Effector memory CD8-positive, alpha-beta T cell (primary cell): Measurements from ENCODE around the gene SPTBN4.

Source experiments
- ATAC-seq: fragments of 150-1000 bp; cut with Tn5 transposase; replicated peaks from 2 replicates; pipeline ENCODE4 v1.10.0; 2021; ENCODE audit warnings: mild to moderate bottlenecking, moderate library complexity
- DNase-seq, 3 experiments: peaks; one replicate each; pipeline ENCODE4 v3.0.0; 2021
- H3K27ac Mint-ChIP-seq, 2 donors: one replicate each; pipeline ENCODE4 v1.8.0; 2022; ENCODE audit warnings: mild to moderate bottlenecking in 2 of 2, mixed read lengths in 2 of 2, moderate library complexity in 2 of 2
- H3K27me3 Mint-ChIP-seq, 2 donors: one replicate each; pipeline ENCODE4 v1.8.0; 2022; ENCODE audit warnings: mixed read lengths in 2 of 2
- H3K36me3 Mint-ChIP-seq: one replicate; pipeline ENCODE4 v1.8.0; 2022; ENCODE audit warnings: mild to moderate bottlenecking, moderate library complexity, mixed read lengths; ENCODE audit not compliant: insufficient read depth
- H3K4me1 Mint-ChIP-seq, 2 donors: one replicate each; pipeline ENCODE4 v1.8.0; 2022; ENCODE audit warnings: low read depth in 2 of 2, mixed read lengths in 2 of 2
- H3K4me3 Mint-ChIP-seq, 2 donors: one replicate each; pipeline ENCODE4 v1.8.0; 2022; ENCODE audit warnings: mild to moderate bottlenecking in 2 of 2, mixed read lengths in 2 of 2, moderate library complexity in 2 of 2
- H3K9me3 Mint-ChIP-seq, 2 donors: one replicate each; pipeline ENCODE4 v1.8.0; 2022; ENCODE audit warnings: mixed read lengths in 2 of 2

Gene SPTBN4

DNA sequence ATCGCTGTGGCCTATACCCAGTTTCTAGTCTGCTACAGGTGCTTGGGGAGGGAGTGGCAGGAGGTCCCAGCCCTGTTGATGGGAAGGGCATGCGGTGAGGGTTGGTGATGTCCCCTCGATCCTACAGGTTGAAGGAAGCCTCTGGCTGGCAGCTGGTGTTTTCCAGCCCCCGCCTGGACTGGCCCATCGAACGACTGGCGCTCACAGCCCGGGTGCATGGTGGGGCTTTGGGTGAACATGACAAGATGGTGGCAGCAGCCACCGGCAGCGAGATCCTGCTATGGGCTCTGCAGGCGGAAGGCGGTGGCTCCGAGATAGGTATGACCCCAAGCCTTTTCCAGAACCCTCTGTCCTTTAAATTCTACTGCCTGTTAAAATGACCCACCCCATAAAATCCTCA lies 113.8 kb downstream of the SPTBN4 start:
- no peak for ATAC-seq
- no peak overlapping the region for H3K4me3 Mint-ChIP-seq
- peaks cover 16 to 24% of the 10 kb centered on the region in 2 donors for H3K4me1 Mint-ChIP-seq
- no peak for DNase-seq
- no peaks in the 10 kb centered on the region for H3K9me3 Mint-ChIP-seq
- H3K36me3 Mint-ChIP-seq, result peaks cover 51% of the 10 kb centered on the region
- H3K27ac Mint-ChIP-seq, result peak overlapping the region in 1 of 2 donors; percentile 20
- H3K27me3 Mint-ChIP-seq, result no peaks in the 10 kb centered on the region

DNA sequence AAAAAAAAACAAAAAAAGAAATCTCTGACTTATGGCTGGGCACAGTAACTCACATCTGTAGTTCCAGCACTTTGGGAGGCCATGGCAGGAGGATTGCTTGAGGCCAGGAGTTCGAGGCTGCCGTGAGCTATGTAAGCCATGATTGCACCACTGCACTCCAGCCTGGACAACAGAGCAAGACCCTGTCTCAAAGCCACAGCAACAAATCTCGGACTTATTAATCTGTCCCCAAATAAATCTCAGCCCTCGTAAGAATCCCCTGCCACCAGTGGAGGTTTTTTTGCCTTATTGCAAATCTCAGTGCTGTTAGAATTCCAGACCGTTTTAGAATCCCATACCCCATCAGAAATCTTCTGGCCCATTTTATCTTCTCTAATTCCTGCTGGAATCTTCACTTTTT lies 114.7 kb downstream of the SPTBN4 start:
- no peaks in the 10 kb centered on the region for H3K27me3 Mint-ChIP-seq
- peak overlapping the region in 1 of 2 donors; percentile 39 for H3K27ac Mint-ChIP-seq
- peaks cover 15 to 22% of the 10 kb centered on the region in 2 donors for H3K4me1 Mint-ChIP-seq
- no peaks in the 10 kb centered on the region for H3K9me3 Mint-ChIP-seq
- no peak overlapping the region for H3K4me3 Mint-ChIP-seq
- DNase-seq (no peak), ATAC-seq (no peak)
- H3K36me3 Mint-ChIP-seq, result peaks cover 60% of the 10 kb centered on the region

DNA sequence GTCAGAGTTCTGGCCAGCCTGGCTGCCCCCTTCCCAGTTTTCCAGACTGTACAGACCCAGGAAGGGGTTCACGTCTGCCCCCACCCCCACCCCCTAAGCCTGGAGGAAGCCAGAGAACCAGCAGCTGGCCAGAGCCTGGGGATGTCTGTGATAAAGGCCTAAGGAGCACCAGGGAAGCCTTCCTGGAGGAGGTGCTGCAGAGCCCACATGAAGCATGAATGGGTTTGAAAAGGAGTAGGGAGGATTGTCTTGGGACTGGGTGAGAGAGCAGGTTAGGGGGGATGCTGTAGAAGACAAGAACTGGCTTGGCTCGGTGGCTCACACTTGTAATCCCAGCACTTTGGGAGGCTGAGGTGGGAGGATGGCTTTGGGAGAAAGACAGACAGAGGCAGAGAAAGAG lies 115.7 kb downstream of the SPTBN4 start:
- Mint-ChIP-seq H3K36me3 (peaks cover 68% of the 10 kb centered on the region), H3K27ac (peak overlapping the region in 1 of 2 donors; percentile 39), H3K4me1 (peaks cover 13 to 24% of the 10 kb centered on the region in 2 donors), H3K9me3 (no peaks in the 10 kb centered on the region), H3K4me3 (no peak overlapping the region), H3K27me3 (no peaks in the 10 kb centered on the region)
- DNase-seq, result no peak
- ATAC-seq, result no peak

DNA sequence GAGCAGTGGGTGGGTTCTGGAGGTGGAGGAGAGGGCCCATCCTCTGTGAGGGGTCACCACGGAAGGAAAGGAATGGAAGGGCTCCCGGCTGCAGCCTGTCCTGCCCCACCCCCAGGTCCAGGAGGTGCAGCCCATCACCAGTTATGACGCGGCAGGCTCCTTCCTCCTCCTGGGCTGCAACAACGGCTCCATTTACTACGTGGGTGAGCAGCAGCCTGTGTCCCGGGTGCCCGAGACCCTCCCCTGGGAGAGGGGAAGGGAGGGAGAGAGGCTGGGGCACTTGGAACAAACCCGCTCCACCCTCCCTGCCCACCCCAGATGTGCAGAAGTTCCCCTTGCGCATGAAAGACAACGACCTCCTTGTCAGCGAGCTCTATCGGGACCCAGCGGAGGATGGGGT lies 116.5 kb downstream of the SPTBN4 start:
- DNase-seq (no peak), ATAC-seq (no peak)
- Mint-ChIP-seq H3K9me3 (no peaks in the 10 kb centered on the region), H3K27me3 (no peaks in the 10 kb centered on the region), H3K4me1 (peaks cover 7 to 22% of the 10 kb centered on the region in 2 donors), H3K4me3 (no peak overlapping the region), H3K36me3 (peaks cover 63% of the 10 kb centered on the region), H3K27ac (no peak overlapping the region)

DNA sequence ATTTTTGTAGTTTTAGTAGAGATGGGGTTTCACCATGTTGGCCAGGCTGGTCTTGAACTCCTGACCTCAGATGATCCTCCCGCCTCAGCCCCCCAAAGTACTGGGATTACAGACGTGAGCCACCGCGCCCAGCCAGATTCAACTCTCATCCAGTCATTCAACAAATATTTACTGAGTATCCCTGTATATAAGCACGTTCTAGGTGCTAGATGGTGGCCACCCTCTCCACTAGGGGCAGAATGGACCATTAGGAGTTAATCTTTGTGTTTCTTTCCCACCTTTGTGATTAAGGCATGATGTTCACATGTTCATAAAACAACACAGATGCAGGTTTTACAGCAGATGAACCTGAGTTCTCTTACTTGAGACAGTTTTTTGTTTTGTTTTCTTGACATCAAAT lies 117.2 kb downstream of the SPTBN4 start:
- Mint-ChIP-seq H3K4me3 (no peak overlapping the region), H3K4me1 (peaks cover 2 to 19% of the 10 kb centered on the region in 2 donors), H3K27ac (no peak overlapping the region), H3K9me3 (no peaks in the 10 kb centered on the region), H3K36me3 (peaks cover 64% of the 10 kb centered on the region), H3K27me3 (no peaks in the 10 kb centered on the region)
- DNase-seq, result no peak
- ATAC-seq, result no peak

DNA sequence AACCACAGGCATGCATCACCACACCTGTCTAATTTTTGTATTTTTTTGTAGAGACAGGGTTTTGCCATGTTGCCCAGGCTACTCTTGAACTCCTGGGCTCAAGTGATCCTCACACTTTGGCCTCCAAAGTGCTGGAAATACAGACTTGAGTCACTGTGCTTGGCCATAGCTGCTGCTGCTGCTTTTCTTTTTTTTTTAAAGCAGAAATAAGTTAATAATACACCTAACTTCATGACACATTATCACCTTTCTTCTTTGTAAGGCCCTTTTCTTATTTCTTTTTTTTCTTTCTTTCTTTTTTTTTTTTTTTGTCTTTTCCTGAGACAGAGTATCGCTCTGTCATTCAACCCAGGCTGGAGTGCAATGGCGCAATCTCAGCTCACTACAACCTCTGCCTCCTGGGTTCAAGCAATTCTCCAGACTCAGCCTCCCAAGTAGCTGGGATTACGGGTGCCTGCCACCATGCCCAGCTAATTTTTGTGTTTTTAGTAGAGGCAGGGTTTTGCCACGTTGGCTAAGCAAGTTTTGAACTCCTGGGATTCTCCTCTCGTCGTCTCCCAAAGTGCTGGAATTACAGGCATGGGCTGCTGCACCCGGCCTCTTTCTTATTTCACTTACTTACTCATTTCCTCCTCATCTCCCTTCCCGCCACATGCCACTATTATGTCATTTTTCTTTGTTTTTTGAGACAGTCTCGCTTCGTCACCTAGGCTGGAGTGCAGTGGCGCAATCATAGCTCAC lies 118.6 kb downstream of the SPTBN4 start:
- peak overlapping the region in 1 of 2 donors; percentile 35 for H3K27ac Mint-ChIP-seq
- DNase-seq (no peak), ATAC-seq (no peak)
- peaks cover 60% of the 10 kb centered on the region for H3K36me3 Mint-ChIP-seq
- H3K4me3 Mint-ChIP-seq, result no peak overlapping the region
- H3K27me3 Mint-ChIP-seq, result no peaks in the 10 kb centered on the region
- no peaks in the 10 kb centered on the region for H3K9me3 Mint-ChIP-seq
- H3K4me1 Mint-ChIP-seq, result peaks cover 2 to 26% of the 10 kb centered on the region in 2 donors

DNA sequence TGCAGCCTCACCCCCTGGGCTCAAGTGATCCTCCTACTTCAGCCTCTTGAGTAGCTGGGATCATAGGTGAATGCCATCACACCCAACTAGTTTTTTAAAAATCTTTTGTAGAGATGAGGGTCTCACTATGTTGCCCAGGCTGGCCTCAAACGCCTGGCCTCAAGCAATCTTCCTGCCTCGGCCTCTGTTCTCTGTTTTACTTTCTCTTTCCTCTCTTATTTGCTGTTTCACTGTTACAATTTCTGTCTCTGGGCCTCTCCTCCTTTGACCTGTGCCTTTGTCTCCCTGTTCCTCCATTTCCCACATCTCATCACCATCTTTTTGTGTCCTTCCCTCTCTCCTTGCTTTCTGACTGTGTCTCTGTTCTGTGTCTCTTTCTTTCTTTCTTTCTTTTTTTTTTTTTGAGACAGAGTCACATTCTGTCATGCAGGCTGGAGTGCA lies 119.2 kb downstream of the SPTBN4 start:
- Mint-ChIP-seq H3K36me3 (peaks cover 55% of the 10 kb centered on the region), H3K4me1 (peaks cover 2 to 26% of the 10 kb centered on the region in 2 donors), H3K27ac (peak overlapping the region in 1 of 2 donors; percentile 35), H3K9me3 (no peaks in the 10 kb centered on the region), H3K4me3 (no peak overlapping the region), H3K27me3 (no peaks in the 10 kb centered on the region)
- no peak for DNase-seq
- ATAC-seq, result no peak

DNA sequence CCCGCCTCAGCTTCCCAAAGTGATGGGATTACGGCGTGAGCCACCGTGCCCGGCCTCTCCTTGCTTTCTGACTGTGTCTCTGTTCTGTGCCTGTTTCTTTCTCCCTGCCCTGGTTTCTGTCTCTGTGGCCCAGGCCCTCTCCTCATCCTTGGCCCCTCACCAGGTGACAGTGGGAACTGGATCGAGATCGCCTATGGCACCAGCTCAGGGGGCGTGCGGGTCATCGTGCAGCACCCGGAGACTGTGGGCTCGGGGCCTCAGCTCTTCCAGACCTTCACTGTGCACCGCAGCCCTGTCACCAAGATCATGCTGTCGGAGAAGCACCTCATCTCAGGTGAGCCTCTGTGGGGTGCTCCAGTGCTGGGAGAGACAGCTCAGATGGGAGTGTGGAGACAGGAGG lies 119.8 kb downstream of the SPTBN4 start:
- Mint-ChIP-seq H3K4me1 (peaks cover 2 to 26% of the 10 kb centered on the region in 2 donors), H3K9me3 (no peaks in the 10 kb centered on the region), H3K27me3 (no peaks in the 10 kb centered on the region), H3K4me3 (no peak overlapping the region), H3K36me3 (peaks cover 51% of the 10 kb centered on the region), H3K27ac (peak overlapping the region; percentile 35 to 76)
- ATAC-seq, result no peak
- DNase-seq, result no peak

DNA sequence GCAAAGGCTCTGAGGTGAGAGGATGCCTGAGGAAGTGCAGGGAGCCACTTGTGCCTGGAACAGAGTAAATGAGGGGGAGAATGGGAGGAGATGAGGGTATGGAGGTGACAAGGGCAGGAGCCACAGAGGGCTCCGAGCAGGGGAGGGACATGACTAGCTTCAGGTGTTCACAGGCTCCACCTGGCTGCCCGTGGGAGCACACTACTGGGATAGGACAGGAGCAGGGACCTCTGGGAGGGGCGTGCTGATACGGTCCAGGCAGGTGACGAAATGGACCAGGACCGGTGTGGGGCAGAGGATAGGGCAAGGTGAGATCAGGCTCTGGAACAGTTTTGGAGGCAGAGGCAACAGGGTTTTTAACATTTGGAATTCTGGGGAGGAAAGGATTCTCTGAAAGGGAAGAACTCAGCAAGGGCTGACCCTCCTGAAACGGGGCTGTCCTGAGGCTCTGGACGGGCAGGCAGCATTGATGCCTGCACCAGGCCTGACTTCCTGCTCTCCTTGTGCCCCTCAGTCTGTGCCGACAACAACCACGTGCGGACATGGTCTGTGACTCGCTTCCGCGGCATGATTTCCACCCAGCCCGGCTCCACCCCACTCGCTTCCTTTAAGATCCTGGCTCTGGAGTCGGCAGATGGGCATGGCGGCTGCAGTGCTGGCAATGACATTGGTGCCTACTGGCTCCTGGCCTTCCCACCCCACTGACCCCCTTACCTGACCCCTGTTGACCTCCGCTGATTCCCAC lies 121.5 kb downstream of the SPTBN4 start:
- DNase-seq (no peak), ATAC-seq (no peak)
- peaks cover 2 to 18% of the 10 kb centered on the region in 2 donors for H3K4me1 Mint-ChIP-seq
- H3K4me3 Mint-ChIP-seq, result no peak overlapping the region
- no peaks in the 10 kb centered on the region for H3K27me3 Mint-ChIP-seq
- peaks cover 39% of the 10 kb centered on the region for H3K36me3 Mint-ChIP-seq
- peak overlapping the region in 1 of 2 donors; percentile 27 for H3K27ac Mint-ChIP-seq
- no peaks in the 10 kb centered on the region for H3K9me3 Mint-ChIP-seq

DNA sequence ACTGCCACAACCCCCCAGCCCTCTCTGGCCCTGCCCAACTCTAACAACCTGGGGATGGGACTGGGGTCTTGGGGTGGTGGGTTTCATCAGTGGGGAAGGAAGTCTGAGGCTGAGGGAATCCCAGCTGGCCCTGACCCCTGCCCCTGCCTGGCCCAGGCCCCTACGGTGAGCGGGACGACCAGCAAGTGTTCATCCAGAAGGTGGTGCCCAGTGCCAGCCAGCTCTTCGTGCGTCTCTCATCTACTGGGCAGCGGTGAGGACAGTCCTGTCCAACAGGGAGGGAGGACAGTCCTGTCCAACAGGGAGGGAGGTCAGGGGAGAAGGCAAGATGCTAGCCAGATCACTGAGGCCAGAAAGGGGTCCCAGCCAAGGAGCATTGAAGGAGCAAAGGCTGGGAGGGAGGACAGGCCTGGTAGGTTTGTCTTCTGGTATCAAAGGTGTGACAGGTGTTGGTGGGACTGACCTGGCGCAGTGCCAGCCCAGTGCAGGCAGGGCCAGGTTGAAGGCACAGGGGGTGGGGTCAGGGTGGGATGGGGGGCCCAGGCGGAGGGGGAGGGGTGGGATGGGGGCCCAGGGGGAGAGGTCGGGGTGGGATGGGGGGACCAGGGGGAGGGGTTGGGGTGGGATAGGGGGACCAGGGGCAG lies 122.2 kb downstream of the SPTBN4 start:
- ATAC-seq, result no peak
- DNase-seq, result no peak
- Mint-ChIP-seq H3K4me3 (no peak overlapping the region), H3K27me3 (no peaks in the 10 kb centered on the region), H3K36me3 (peaks cover 39% of the 10 kb centered on the region), H3K4me1 (peaks cover 5 to 19% of the 10 kb centered on the region in 2 donors), H3K27ac (no peak overlapping the region), H3K9me3 (no peaks in the 10 kb centered on the region)

DNA sequence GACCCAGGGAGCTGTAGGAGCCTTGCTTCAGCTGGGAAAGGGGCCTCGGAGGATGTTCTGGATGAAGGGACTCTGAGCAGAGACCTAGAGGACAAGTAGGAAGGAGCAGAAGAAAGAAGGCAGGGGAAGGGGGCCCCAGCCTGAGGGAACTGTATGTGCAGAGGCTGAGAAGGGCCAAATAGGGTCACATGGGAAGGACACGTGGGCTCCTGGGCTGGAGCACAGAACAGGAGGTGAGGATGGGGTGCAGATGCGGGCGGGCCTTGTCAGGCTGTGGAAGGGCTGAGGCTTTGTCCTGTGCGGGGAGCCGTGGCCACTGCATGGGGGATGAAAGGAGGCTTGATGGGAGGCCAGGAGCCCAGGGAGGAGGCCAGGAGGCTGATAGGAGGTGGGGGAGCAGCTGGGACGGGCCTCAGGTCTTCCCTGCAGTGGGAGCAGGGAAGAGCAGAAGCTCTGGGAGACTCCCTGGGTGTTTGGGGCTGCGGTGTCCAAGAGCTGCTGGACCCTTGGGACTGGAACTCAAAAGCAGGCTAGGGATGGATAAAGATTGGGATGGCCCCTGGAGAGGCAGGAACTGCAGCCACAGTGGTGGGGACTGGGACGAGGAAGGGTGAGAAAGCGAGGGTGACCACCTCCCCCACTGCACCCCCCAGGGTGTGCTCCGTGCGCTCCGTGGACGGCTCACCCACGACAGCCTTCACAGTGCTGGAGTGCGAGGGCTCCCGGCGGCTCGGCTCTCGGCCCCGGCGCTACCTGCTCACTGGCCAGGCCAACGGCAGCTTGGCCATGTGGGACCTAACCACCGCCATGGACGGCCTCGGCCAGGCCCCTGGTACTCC lies 123.0 kb downstream of the SPTBN4 start:
- H3K27ac Mint-ChIP-seq, result peak overlapping the region; percentile 44 to 67
- no peak for DNase-seq
- peaks cover 0 to 5% of the 10 kb centered on the region in 2 donors for H3K27me3 Mint-ChIP-seq
- no peak for ATAC-seq
- H3K4me3 Mint-ChIP-seq, result no peak overlapping the region
- no peaks in the 10 kb centered on the region for H3K9me3 Mint-ChIP-seq
- H3K4me1 Mint-ChIP-seq, result peaks cover 13 to 27% of the 10 kb centered on the region in 2 donors
- peaks cover 39% of the 10 kb centered on the region for H3K36me3 Mint-ChIP-seq

DNA sequence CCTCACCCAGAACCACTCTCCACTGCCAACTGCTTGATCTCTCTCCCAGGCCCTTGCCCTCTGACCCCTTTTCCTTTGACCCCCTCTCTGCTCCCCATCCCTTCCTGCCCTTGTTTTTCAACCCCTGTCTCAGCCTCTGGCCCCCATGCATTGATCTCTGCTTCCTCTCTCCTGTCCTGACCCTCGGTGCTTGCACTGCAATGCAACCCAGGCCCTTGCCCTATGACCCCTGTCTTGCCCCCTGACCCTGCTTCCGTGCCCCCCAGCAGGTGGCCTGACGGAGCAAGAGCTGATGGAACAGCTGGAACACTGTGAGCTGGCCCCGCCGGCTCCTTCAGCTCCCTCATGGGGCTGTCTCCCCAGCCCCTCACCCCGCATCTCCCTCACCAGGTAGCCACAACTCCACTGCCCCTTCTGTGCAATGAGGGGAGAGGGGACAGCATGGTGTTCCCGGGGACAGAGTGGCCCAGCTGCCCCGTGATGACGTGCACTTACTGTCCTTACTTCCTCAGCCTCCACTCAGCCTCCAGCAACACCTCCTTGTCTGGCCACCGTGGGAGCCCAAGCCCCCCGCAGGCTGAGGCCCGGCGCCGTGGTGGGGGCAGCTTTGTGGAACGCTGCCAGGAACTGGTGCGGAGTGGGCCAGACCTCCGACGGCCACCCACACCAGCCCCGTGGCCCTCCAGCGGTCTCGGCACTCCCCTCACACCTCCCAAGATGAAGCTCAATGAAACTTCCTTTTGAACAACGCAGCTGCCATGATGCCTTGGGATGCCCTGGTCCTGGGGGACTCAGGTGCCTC lies 123.9 kb downstream of the SPTBN4 start:
- no peak for ATAC-seq
- Mint-ChIP-seq H3K27me3 (peaks cover 0 to 7% of the 10 kb centered on the region in 2 donors), H3K9me3 (no peaks in the 10 kb centered on the region), H3K4me3 (no peak overlapping the region), H3K27ac (peak overlapping the region in 1 of 2 donors; percentile 67), H3K36me3 (peaks cover 34% of the 10 kb centered on the region), H3K4me1 (peaks cover 15 to 29% of the 10 kb centered on the region in 2 donors)
- DNase-seq, result no peak
